Activated T-cell treated with anti-CD3 and anti-CD28 coated beads for 48 hours (primary cell): ENCODE measurements around the gene ALG2.

Source experiments
- DNase-seq: peaks from one replicate; pipeline ENCODE4 v3.0.0-alpha.2; 2020; ENCODE audit warnings: low read depth

ALG2 gene, protein sequence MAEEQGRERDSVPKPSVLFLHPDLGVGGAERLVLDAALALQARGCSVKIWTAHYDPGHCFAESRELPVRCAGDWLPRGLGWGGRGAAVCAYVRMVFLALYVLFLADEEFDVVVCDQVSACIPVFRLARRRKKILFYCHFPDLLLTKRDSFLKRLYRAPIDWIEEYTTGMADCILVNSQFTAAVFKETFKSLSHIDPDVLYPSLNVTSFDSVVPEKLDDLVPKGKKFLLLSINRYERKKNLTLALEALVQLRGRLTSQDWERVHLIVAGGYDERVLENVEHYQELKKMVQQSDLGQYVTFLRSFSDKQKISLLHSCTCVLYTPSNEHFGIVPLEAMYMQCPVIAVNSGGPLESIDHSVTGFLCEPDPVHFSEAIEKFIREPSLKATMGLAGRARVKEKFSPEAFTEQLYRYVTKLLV

GRCh38 chr9:99221621-99222415 lies at the start of gene ALG2, which contains the start of gene SEC61B:
TSS of gene ALG2 (minus strand) at chr9:99221942. CDS start at chr9:99221894, 48 bp downstream.
TSS of gene SEC61B (plus strand) at chr9:99222282. CDS start at chr9:99222364, 82 bp downstream.
- DNase-seq, result peak; percentile 92

- DNase-seq, result no peak
Measured at GRCh38 chr9:99270491-99270890, 48.7 kb upstream of the ALG2 start.

GRCh38 chr9:99269416-99269815 lies 47.7 kb upstream of the ALG2 start:
- DNase-seq, result no peak

- DNase-seq, result peak; percentile 54
Measured at GRCh38 chr9:99266255-99267023, 44.7 kb upstream of the ALG2 start.

DNA sequence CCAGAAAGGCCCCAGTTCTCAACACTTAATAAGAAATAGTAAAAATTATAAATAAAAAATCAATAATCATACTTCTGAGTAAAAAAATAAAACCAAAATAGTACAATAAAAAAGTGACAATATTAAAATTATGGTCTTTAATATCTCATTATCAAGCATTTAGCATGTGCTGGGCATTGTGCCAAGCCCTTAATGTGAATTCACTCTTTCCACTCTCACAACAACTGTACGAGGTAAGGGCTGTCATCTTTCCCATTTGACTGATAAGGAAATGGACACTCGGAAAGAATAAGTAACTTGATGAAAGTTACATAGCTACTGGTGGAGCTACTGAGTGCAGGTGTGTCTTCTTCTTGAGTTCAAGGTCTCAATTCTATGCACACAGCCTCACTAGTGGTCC lies 43.9 kb upstream of the ALG2 start:
- no peak for DNase-seq

DNA sequence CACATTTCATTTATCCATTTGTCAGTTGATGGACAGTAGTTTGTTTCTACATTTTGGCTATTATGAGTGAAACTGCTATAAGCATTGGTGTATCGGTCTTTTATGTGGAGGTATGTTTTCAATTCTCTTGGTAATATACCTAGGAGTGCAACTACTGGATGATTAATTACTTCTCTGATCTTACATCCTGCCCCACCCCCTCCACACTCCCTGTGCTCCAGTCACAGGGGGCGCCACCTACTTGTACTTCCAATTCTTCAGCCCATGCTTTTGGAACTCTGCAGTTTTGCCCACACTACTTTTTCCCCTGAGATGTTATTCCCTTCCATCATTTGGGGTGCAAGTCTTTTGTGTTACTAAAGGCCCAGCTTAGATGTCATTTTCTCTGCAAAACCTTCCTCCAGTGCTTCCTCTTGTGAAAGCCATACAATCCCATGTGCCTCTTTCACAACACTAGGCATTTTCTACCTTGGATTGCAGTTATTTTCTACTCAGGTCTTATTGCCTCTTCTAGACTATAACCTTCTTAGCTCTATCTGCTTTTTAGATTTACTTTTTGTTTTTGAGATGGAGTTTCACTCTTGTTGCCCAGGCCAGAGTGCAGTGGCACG lies 42.4 kb upstream of the ALG2 start:
- DNase-seq, result no peak

- DNase-seq, result no peak
Measured at GRCh38 chr9:99262949-99263418, 41.2 kb upstream of the ALG2 start.

DNA sequence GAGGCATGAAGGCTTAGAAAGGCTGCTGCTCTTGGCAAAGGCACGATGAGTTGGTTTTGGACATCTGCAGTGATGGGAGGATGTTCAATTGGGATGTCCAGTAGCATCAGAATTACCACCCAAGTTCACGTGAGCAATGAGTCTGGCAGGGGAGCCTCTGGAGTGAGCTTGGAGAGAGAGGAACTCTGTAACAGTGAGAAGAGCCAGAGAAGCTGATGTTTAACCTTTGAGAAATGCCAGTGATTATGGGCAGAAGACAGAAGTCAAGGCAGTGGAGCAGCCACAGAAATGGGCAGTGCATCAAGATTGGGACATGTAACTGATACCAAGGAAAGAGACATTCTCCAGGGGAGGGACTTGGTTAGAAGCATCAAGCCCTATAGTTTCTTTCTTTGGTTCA lies 40.2 kb upstream of the ALG2 start:
- no peak for DNase-seq

GRCh38 chr9:99259231-99259918 lies 37.6 kb upstream of the ALG2 start:
- DNase-seq, result no peak

DNA sequence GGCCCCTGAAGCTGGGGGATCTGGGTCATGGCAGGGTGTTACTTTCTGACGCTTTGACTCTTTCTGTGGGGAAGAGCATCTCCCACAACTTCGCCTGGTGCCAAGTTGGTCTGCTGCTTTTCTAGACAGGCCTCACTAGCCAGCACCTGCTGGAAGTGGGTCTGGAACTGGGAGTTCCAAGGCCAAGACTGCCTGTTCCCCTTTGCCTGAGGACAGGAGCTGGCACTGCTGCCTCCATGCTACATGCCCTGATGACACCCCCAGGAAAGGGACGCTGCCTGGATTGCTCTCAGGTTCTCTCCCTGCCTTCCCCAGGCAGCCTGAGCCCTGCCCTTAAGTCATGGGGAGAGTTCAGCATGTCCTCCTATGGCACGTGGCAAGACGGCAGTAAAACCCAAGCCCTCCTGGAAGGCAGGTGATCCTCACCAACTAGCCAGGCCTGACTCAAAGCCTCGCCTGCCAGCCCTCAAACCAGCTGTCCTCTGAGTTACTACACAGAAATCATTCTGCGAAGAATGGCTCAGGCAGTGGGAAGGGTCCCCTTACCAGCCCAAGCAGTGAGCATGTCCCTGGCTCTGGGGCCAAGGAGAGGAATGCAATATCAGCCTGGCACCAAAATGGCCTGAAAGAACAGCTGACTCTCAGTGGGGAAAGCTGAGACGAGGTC lies 36.1 kb upstream of the ALG2 start:
- no peak for DNase-seq

DNA sequence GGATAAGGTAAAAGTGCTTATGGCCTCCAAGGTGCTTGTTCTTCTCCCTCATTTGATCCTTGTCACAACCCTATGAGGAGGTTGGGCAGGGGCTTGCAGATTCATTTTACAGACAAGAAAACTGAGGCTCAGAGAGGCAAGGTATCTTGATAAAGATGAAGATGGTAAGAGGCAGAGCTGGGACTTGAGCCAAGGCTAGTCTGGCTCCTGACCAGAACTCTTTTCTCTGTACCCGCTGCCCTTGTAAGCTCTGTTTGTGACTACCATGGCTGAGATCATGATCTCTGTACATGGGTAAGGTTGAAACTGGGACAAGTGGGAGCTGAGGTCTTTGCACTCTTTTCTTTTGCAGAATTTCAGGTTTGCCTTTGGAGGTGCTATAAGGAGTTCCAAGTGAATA lies 33.9 kb upstream of the ALG2 start:
- DNase-seq, result no peak

- peak; percentile 84 for DNase-seq
Measured at GRCh38 chr9:99253772-99254431, 32.2 kb upstream of the ALG2 start.

DNA sequence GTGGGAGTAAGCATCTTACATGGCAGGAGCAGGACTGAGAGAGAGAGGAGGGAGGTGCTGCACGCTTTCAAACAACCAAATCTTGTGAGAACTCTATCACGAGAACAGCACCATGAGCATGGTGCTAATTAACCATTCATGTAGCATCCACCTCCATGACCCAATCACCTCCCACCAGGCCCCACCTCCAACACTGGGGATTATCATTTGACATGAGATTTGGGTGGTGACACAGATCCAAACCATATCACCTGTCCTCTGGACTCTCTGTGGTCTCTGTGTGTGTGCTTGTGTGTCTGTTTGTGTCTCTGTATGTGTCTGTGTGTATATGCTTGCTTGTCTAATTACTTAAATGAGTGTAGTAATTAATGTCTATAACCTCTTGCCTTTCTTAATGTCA lies 31.4 kb upstream of the ALG2 start:
- DNase-seq, result peak; percentile 37

GRCh38 chr9:99251157-99251556 lies 29.4 kb upstream of the ALG2 start:
- no peak for DNase-seq

DNA sequence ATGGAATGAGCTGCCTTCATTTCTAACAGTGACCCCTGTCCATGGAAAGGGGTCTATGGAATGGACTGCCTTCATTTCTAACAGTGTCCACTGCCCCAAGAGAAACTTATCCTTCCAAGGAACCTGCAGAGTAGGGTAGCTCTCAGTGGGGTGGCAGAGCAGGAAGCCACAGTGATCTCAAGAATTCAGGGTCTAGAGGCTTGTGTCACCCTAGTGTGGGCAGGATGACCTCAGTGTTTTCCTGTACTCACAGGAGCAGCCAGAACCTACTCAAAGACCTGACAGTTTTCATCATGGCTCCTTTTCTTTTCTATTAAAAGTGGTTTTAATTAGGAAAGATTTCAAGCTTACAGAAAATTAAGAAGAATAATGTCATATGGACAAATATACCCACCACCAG lies 27.9 kb upstream of the ALG2 start:
- no peak for DNase-seq

DNA sequence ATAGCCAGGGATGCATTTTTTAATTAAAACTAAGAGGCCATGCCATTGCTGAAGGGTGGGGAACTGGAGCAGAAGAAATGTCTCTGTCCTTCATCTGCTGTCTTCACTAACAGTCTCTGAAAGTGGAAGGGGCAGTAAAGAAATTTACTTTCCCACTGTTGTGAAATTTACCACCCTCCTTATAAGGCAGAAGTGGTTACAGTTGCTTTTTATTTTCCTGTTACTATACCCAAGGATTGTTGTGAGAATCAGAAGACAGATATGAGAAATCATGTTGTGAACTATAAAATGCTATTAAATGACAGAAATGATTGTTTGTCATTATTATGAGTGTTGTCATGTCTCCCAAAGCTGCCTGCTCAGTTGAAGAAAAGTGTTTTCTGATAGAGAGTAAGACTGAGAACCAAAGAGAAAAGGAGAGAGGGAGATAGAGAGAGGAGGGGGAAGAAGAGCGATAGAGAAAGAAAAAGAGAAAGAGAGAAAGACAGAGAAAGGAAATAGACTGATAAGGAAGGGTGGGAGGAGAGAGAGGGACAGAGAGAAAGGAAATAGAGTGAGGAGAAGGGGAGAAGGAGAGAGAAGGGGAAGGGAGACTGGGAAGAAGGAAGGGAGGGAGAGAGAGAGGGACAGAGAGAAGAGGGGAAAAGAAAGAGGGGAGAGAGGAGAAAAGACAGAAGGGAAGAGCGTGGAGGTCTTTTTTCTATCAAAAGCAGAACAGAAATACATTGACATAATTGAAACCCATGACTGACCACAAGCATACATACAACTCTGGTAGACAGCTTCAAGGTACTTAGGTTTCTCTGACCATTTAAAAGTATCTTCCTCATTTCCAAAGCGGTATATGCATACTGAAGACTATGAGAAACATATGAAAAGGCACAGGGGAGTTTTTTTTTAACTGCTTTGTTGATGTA lies 22.9 kb upstream of the ALG2 start:
- DNase-seq, result no peak

DNA sequence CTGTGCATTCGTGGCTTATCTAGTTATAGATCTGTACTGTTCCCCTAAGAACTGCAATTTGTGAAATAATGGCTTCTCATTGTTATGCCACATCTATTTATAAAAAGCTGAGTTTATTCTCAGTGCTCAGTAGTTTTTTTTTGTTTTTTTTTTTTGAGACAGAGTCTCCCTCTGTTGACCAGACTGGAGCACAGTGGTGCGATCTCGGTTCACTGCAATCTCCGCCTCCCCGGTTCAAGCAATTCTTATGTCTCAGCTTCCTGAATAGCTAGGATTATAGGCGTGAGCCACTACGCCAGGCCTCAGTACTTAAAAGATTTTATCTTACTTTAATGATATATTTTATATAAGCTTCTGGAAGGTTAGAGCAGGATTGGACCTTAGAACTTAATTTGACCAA lies 19.4 kb upstream of the ALG2 start:
- no peak for DNase-seq

DNA sequence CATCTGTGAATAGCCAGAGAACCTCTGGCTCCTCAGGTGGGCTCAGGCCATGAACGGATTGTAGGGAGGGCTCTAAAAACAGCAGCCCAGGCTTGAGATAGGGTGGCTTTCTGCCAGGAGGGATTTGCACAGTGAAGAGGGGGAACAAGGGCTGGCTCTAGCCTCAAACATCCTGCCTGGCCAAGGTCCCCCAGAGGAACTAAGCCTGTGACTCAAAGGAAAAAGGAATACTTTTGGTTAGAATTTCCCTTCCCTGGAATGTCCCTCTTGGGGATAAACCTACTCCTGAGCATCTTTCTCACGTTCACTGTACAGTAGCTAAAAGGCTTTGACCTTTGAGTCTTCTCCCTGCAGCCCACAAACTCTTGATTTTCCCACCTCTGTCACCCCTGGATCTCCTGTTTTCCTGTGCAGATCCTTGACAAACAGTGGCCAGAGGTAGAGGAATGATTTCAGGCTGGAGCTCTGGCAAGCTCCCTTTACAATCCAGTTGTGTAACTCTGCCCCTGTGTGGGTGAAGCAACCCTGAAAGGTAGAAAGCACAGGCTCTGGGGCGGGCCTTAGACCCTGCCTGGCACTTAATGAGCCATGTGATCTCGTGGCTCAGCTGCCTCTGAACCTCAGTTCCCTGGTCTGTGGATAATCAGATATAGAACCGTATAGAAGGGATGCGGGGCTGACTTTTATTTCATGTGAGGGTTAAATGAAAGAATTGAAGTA lies 17.8 kb upstream of the ALG2 start:
- DNase-seq, result no peak
